Central memory CD8-positive, alpha-beta T cell (primary cell): ENCODE data around the gene CD300LB.
A peak's percentile ranks its signal among the peaks of the same experiment; 100 is the strongest.

ENCODE experiments used
- ATAC-seq: fragments of 150-1000 bp; cut with Tn5 transposase; replicated peaks from 2 replicates; pipeline ENCODE4 v1.10.0; 2022; ENCODE audit warnings: mild to moderate bottlenecking, moderate FRiP score, moderate number of reproducible peaks; ENCODE audit not compliant: poor library complexity, severe bottlenecking; ENCODE audit errors: extremely low read depth
- DNase-seq, 2 donors: peaks; one replicate each; pipeline ENCODE4 v3.0.0; 2021; ENCODE audit warnings: low spot score in 2 of 2
- H3K27ac Mint-ChIP-seq: one replicate; pipeline ENCODE4 v1.8.0; 2022; ENCODE audit warnings: low read depth, mild to moderate bottlenecking, moderate library complexity, mixed read lengths
- H3K27me3 Mint-ChIP-seq: one replicate; pipeline ENCODE4 v1.8.0; 2022; ENCODE audit warnings: mixed read lengths
- H3K36me3 Mint-ChIP-seq: one replicate; pipeline ENCODE4 v1.8.0; 2022; ENCODE audit warnings: mild to moderate bottlenecking, moderate library complexity, mixed read lengths; ENCODE audit not compliant: insufficient read depth
- H3K4me1 Mint-ChIP-seq: one replicate; pipeline ENCODE4 v1.8.0; 2022; ENCODE audit warnings: mixed read lengths
- H3K4me3 Mint-ChIP-seq: one replicate; pipeline ENCODE4 v1.8.0; 2022; ENCODE audit warnings: mild to moderate bottlenecking, moderate library complexity, mixed read lengths
- H3K9me3 Mint-ChIP-seq: one replicate; pipeline ENCODE4 v1.8.0; 2022; ENCODE audit warnings: mixed read lengths

The CD300LB gene

GRCh38 chr17:74529243-74529642 lies 2.0 kb downstream of the CD300LB start:
- no peaks in the 10 kb centered on the region for H3K36me3 Mint-ChIP-seq
- peaks cover 6% of the 10 kb centered on the region for H3K4me1 Mint-ChIP-seq
- no peak overlapping the region for H3K4me3 Mint-ChIP-seq
- H3K27me3 Mint-ChIP-seq: peaks cover 76% of the 10 kb centered on the region
- H3K27ac Mint-ChIP-seq: no peak overlapping the region
- no peaks in the 10 kb centered on the region for H3K9me3 Mint-ChIP-seq
- DNase-seq (no peak), ATAC-seq (no peak)

GRCh38 chr17:74528491-74529199 lies 2.6 kb downstream of the CD300LB start:
- ATAC-seq (no peak), DNase-seq (no peak)
- no peak overlapping the region for H3K27ac Mint-ChIP-seq
- H3K4me1 Mint-ChIP-seq: peaks cover 6% of the 10 kb centered on the region
- H3K4me3 Mint-ChIP-seq: no peak overlapping the region
- no peaks in the 10 kb centered on the region for H3K36me3 Mint-ChIP-seq
- H3K27me3 Mint-ChIP-seq: peaks cover 77% of the 10 kb centered on the region
- H3K9me3 Mint-ChIP-seq: no peaks in the 10 kb centered on the region

GRCh38 chr17:74527756-74528155 lies 3.5 kb downstream of the CD300LB start:
- Mint-ChIP-seq H3K9me3 (no peaks in the 10 kb centered on the region), H3K27me3 (peaks cover 77% of the 10 kb centered on the region), H3K4me1 (peaks cover 6% of the 10 kb centered on the region), H3K4me3 (no peak overlapping the region), H3K36me3 (no peaks in the 10 kb centered on the region), H3K27ac (no peak overlapping the region)
- DNase-seq: no peak
- no peak for ATAC-seq

- Mint-ChIP-seq H3K4me3 (no peak overlapping the region), H3K9me3 (no peaks in the 10 kb centered on the region), H3K4me1 (peaks cover 1% of the 10 kb centered on the region), H3K27ac (no peak overlapping the region), H3K27me3 (peaks cover 76% of the 10 kb centered on the region), H3K36me3 (no peaks in the 10 kb centered on the region)
- DNase-seq: no peak
- no peak for ATAC-seq
These were observed 4.2 kb downstream of the CD300LB start for GRCh38 chr17:74527081-74527480.

- Mint-ChIP-seq H3K36me3 (no peaks in the 10 kb centered on the region), H3K27me3 (peaks cover 76% of the 10 kb centered on the region), H3K4me1 (peaks cover 3% of the 10 kb centered on the region), H3K27ac (no peak overlapping the region), H3K9me3 (no peaks in the 10 kb centered on the region), H3K4me3 (no peak overlapping the region)
- ATAC-seq (no peak), DNase-seq (no peak)
These were observed 4.6 kb downstream of the CD300LB start for GRCh38 chr17:74526681-74527080.

- peaks cover 77% of the 10 kb centered on the region for H3K27me3 Mint-ChIP-seq
- H3K9me3 Mint-ChIP-seq: no peaks in the 10 kb centered on the region
- no peak for DNase-seq
- no peak for ATAC-seq
- H3K27ac Mint-ChIP-seq: no peak overlapping the region
- peaks cover 12% of the 10 kb centered on the region for H3K4me1 Mint-ChIP-seq
- peaks cover 2% of the 10 kb centered on the region for H3K36me3 Mint-ChIP-seq
- no peak overlapping the region for H3K4me3 Mint-ChIP-seq
These were observed 5.4 kb downstream of the CD300LB start for GRCh38 chr17:74525781-74526288.

GRCh38 chr17:74525465-74525725 lies 5.9 kb downstream of the CD300LB start:
- DNase-seq (no peak), ATAC-seq (no peak)
- Mint-ChIP-seq H3K9me3 (no peaks in the 10 kb centered on the region), H3K27me3 (peaks cover 77% of the 10 kb centered on the region), H3K4me3 (no peak overlapping the region), H3K27ac (no peak overlapping the region), H3K4me1 (peaks cover 14% of the 10 kb centered on the region), H3K36me3 (peaks cover 2% of the 10 kb centered on the region)

GRCh38 chr17:74524653-74525464 lies 6.4 kb downstream of the CD300LB start:
- ATAC-seq: no peak
- Mint-ChIP-seq H3K27ac (no peak overlapping the region), H3K36me3 (peaks cover 2% of the 10 kb centered on the region), H3K27me3 (peaks cover 73% of the 10 kb centered on the region), H3K4me1 (peaks cover 14% of the 10 kb centered on the region), H3K9me3 (no peaks in the 10 kb centered on the region), H3K4me3 (no peak overlapping the region)
- no peak for DNase-seq

- DNase-seq (no peak), ATAC-seq (no peak)
- Mint-ChIP-seq H3K4me1 (peaks cover 14% of the 10 kb centered on the region), H3K36me3 (peaks cover 2% of the 10 kb centered on the region), H3K27me3 (peaks cover 85% of the 10 kb centered on the region), H3K9me3 (no peaks in the 10 kb centered on the region), H3K27ac (no peak overlapping the region), H3K4me3 (no peak overlapping the region)
These were observed 8.0 kb downstream of the CD300LB start for GRCh38 chr17:74523308-74523707.

GRCh38 chr17:74522381-74523105 lies 8.7 kb downstream of the CD300LB start:
- Mint-ChIP-seq H3K4me3 (no peak overlapping the region), H3K27ac (no peak overlapping the region), H3K36me3 (peaks cover 2% of the 10 kb centered on the region), H3K4me1 (peaks cover 14% of the 10 kb centered on the region), H3K27me3 (peaks cover 82% of the 10 kb centered on the region), H3K9me3 (no peaks in the 10 kb centered on the region)
- peak in 1 of 2 donors; percentile 10 for DNase-seq
- no peak for ATAC-seq

GRCh38 chr17:74521701-74522201 lies 9.5 kb downstream of the CD300LB start:
- Mint-ChIP-seq H3K4me1 (peaks cover 14% of the 10 kb centered on the region), H3K9me3 (no peaks in the 10 kb centered on the region), H3K27me3 (peaks cover 74% of the 10 kb centered on the region), H3K36me3 (peaks cover 2% of the 10 kb centered on the region), H3K27ac (peak overlapping the region; percentile 45), H3K4me3 (no peak overlapping the region)
- DNase-seq (peak in 1 of 2 donors; percentile 12), ATAC-seq (no peak)

- Mint-ChIP-seq H3K36me3 (peaks cover 2% of the 10 kb centered on the region), H3K27ac (no peak overlapping the region), H3K4me1 (peaks cover 14% of the 10 kb centered on the region), H3K4me3 (no peak overlapping the region), H3K9me3 (no peaks in the 10 kb centered on the region), H3K27me3 (peaks cover 75% of the 10 kb centered on the region)
- DNase-seq (peak in 1 of 2 donors; percentile 8), ATAC-seq (no peak)
These were observed 10.3 kb downstream of the CD300LB start for GRCh38 chr17:74520790-74521480.
